Measurements from ENCODE around the gene HERPUD1.

GRCh38 chr16:56912746-56913708 lies 18.9 kb upstream of the HERPUD1 start:
- TF ChIP-seq CTCF (IDR thresholded peaks at IDR 0.05) (no peak), POLR2AphosphoS5 (IDR thresholded peaks at IDR 0.05; ENCODE audit: low read depth, low read length) (no peak), EP300 (IDR thresholded peaks at IDR 0.05; ENCODE audit: borderline replicate concordance in 1 of 2, low read depth in 1 of 2, low read length in 1 of 2) (no peak), FOXM1 (IDR thresholded peaks at IDR 0.05; ENCODE audit: low read depth) (no peak), NFIC (IDR thresholded peaks at IDR 0.05; ENCODE audit: borderline replicate concordance) (no peak), RFX5 (IDR thresholded peaks at IDR 0.05; ENCODE audit: low read length) (no peak), EZH2phosphoT487 (IDR thresholded peaks at IDR 0.05; ENCODE audit: borderline replicate concordance, low read depth) (no peak), MAX (IDR thresholded peaks at IDR 0.05; ENCODE audit: low read depth) (no peak), SMC3 (IDR thresholded peaks at IDR 0.05; ENCODE audit: low read depth, low read length) (no peak), JUND (IDR thresholded peaks at IDR 0.05) (no peak), YY1 (IDR thresholded peaks at IDR 0.05; ENCODE audit: low read depth) (no peak)

All from SK-N-SH (cell line).